ENCODE data around the gene KCNS3.

KCNS3 gene

DNA sequence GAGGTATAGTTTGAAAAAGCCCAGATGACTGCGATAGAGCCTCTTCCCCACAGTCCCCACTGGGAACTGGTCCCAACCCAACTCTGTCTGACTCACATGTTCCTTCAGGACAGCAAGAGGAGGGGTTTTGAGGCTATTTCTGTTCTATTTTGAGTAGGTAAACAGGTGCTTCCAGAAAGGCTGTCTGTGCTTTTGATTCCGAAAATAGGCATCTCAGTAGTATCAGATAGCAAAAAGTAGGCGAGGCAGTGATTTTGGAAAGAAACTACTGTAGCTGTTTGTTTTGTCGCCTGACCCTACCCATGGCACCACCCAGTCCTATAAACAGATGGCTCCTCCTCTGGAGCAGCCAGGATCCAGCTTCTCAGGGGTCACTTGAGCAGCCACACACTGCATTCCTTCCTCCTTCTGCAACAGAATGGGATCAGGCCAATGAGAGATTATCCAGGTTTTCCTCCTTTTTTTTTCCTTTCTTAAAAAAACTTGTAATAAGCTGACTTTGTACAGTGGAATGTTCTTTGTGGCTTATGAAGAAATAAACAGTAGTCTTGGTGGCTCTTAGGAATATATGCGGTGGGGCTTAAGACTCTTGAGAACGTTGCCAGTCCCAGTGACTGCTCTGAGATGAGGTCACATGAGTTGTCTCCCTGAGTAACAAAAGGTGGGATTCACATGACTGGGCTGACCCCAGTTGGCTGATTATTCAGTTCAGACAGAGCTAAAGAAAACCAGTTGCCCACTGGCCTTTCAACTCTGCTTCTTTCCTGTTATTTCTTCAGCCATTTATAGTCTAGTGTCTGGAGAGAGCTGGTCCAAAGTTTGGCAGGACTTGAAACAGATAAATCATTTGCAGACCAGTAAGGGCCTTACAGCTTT, 98.6 kb downstream of the KCNS3 start:
- Histone ChIP-seq H3K27ac (peak overlapping the region in 5 of 21 experiments; percentile 13 to 76 (median 64)), H3K4me3 (no peak overlapping the region)

DNA sequence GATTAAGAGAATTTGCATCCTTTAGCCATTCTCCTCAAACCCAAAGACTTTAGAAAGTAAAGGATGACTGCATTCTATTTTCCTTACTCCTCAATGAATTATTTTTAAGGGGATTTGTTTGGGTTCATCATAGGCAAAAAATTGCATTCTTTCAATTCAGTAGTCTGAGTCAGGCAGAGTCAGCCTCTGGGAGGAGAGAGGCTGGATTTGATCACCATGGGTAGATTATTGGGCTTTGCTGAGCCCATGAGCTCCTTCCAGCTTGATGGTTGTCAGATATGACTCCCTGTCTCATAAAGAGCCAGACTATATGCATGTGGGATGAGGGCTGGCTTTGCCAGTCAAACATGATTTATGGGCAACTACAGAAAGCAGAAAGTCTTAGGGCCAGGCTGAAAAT, 101.2 kb downstream of the KCNS3 start:
- H3K4me3 ChIP-seq = no peak overlapping the region
- H3K27ac ChIP-seq = no peak overlapping the region

DNA sequence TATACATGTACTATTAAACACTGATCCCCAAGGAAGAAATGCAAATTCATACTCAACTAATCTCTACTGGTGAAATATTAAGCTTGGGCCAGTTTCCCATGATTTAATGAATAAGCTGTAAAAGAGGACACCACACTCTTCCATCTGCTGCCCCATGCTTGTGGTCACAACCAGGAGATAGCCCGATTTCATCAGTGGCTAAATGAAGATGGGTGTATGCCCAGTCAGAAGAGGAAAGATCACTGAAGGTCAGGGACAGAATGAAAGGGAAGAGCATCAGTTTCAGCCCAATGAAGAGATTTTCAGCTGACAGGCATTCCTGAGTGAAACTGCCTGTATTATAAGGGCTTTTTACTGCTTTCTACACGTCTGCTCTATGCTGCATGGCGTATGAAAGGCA, 103.5 kb downstream of the KCNS3 start:
- Histone ChIP-seq H3K27ac (no peak overlapping the region), H3K4me3 (no peak overlapping the region)

Data from skin epidermis (tissue), 12 donors.